Measurements from ENCODE around the gene SENP1. TPM values are rescaled to one million over a fixed set of nuclear protein-coding genes. Genes with fewer than 3 reads are reported as not detected.

Gene SENP1
- total RNA-seq, 4 donors from 2014 or later, result 7.8 to 19.1 (median 16.5) TPM

DNA sequence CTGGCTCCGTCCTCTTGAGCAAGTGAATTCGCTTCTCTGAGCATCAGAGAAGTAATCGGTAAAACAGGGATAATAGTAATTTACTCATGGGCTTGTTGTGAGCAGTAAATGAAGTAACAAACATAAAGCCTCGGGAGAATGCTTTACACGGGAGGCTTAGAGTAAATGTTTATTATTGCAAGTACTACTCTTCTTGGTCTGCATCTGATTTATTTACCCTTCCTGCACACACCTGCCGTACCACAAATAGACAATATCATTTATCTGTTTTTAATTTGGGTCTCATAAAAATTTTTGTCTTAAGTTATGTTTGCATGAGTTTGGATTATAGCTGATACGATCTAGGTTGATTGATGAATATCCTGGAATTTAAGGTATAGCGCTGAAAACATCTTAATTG lies 93.8 kb downstream of the SENP1 start:
- H3K27ac ChIP-seq, result no peak overlapping the region
- 64% methylated on average over 8 of the region's 8 CpGs for WGBS, 2 donors
- H3K36me3 ChIP-seq, result no peaks in the 10 kb centered on the region
- H3K4me1 ChIP-seq, result no peaks in the 10 kb centered on the region
- intact Hi-C loops (cut with DNase I), result no loop called here
- no peaks in the 10 kb centered on the region for H3K9me3 ChIP-seq
- no peak for DNase-seq
- TF ChIP-seq, protein P1, sequence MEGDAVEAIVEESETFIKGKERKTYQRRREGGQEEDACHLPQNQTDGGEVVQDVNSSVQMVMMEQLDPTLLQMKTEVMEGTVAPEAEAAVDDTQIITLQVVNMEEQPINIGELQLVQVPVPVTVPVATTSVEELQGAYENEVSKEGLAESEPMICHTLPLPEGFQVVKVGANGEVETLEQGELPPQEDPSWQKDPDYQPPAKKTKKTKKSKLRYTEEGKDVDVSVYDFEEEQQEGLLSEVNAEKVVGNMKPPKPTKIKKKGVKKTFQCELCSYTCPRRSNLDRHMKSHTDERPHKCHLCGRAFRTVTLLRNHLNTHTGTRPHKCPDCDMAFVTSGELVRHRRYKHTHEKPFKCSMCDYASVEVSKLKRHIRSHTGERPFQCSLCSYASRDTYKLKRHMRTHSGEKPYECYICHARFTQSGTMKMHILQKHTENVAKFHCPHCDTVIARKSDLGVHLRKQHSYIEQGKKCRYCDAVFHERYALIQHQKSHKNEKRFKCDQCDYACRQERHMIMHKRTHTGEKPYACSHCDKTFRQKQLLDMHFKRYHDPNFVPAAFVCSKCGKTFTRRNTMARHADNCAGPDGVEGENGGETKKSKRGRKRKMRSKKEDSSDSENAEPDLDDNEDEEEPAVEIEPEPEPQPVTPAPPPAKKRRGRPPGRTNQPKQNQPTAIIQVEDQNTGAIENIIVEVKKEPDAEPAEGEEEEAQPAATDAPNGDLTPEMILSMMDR (IDR thresholded peaks at IDR 0.05), result no peak
- TF ChIP-seq POLR2A (IDR thresholded peaks at IDR 0.05), result no peak
- H3K4me3 ChIP-seq, result no peak overlapping the region
- peaks cover 0 to 82% (median 0%) of the 10 kb centered on the region in 4 donors for H3K27me3 ChIP-seq

DNA sequence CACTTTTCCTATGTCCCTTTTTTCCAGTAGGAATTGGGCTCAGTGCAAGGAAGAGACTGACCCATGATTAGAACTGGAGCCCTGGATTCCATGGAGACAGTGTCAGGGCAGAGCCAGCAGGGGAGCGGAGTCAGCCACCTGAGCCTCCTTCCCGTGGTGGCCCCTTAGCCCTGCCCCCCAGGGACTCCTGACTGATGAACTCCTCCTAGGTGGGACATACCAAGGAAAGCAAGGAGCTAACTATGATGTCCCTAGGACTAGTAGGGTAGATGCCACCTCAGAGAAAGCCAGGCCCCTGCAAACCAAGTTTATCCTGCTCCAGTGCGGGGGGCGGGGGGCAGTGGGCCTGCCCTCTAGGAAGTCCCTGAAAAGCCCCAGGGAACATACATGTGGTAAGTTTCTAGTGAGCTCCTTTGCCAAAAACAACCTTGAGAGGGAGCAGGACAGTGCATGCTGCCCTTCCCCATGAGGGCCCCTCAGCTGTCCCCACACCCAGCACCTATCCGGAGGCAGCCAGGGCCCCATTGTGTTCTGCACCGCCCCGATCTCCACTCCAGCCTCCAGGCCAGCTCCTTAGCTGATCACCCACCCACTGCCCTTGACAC lies 95.4 kb downstream of the SENP1 start:
- H3K4me1 ChIP-seq, result no peaks in the 10 kb centered on the region
- no peak for DNase-seq
- TF ChIP-seq, protein P1 (IDR thresholded peaks at IDR 0.05), result no peak
- TF ChIP-seq POLR2A (IDR thresholded peaks at IDR 0.05), result no peak
- H3K36me3 ChIP-seq, result no peaks in the 10 kb centered on the region
- intact Hi-C loops (cut with DNase I), result no loop called here
- whole genome bisulfite sequencing, 2 donors, result 40 to 74% methylated on average over 2 to 6 of the region's 7 CpGs
- H3K27me3 ChIP-seq, result peaks cover 0 to 88% (median 0%) of the 10 kb centered on the region in 4 donors
- no peak overlapping the region for H3K4me3 ChIP-seq
- no peaks in the 10 kb centered on the region for H3K9me3 ChIP-seq
- H3K27ac ChIP-seq, result no peak overlapping the region

DNA sequence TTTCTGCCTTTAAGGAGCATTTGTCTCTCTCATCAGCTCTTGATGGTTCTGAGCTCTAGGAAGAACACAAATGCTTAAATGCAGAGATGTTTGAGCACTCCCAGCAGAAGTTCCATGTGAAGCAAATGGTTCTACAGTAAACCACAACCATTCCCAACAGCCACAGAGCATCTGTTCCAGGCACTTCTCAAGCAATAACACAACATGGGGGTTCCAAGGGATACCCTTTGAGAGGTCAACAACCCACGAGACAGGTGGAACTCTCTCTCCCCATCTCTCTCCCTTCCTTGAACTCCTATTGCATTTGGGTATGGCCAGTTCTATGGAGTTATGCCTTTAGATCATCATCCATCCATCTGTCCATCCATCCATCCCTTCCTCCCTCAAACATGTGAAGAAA lies 96.4 kb downstream of the SENP1 start:
- no peak for TF ChIP-seq POLR2A (IDR thresholded peaks at IDR 0.05)
- TF ChIP-seq, protein P1 (IDR thresholded peaks at IDR 0.05), result no peak
- 54 to 58% methylated on average over 1 of the region's 1 CpG for WGBS, 2 donors
- H3K27ac ChIP-seq, result no peak overlapping the region
- intact Hi-C loops (cut with DNase I), result no loop called here
- DNase-seq, result no peak
- H3K27me3 ChIP-seq, result peaks cover 6 to 90% (median 9%) of the 10 kb centered on the region in 4 donors
- H3K4me1 ChIP-seq, result peaks cover 3 to 6% (median 3%) of the 10 kb centered on the region in 3 donors
- H3K36me3 ChIP-seq, result no peaks in the 10 kb centered on the region
- no peaks in the 10 kb centered on the region for H3K9me3 ChIP-seq
- no peak overlapping the region for H3K4me3 ChIP-seq

DNA sequence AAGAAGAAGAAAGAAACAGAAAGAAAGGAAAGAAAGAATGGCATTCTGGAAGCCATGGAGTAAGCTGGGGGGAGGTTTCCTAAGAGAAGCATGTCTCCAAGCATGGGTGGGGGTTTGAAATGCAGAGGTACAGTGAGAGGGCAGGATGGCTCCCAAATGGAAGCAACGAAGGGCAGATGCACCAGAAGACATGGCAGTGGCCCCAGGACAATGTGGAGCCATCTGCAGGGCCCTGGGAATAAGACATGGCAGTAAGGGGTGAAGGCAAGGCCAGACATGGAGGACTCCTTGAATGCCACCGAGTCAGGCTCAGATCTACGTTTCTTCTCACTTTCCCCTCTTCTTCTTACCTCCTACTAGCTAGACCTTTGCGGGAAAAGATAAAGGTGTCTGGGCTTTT lies 96.9 kb downstream of the SENP1 start:
- Histone ChIP-seq H3K36me3 (no peaks in the 10 kb centered on the region), H3K4me3 (no peak overlapping the region), H3K27me3 (peaks cover 8 to 90% (median 14%) of the 10 kb centered on the region in 4 donors), H3K27ac (no peak overlapping the region), H3K9me3 (no peaks in the 10 kb centered on the region), H3K4me1 (peaks cover 8 to 11% (median 8%) of the 10 kb centered on the region in 3 donors)
- no peak for DNase-seq
- 77 to 80% methylated on average over 4 of the region's 4 CpGs for WGBS, 2 donors
- TF ChIP-seq POLR2A (IDR thresholded peaks at IDR 0.05), result no peak
- TF ChIP-seq, protein P1 (IDR thresholded peaks at IDR 0.05), result no peak
- intact Hi-C loops (cut with DNase I), result no loop called here

DNA sequence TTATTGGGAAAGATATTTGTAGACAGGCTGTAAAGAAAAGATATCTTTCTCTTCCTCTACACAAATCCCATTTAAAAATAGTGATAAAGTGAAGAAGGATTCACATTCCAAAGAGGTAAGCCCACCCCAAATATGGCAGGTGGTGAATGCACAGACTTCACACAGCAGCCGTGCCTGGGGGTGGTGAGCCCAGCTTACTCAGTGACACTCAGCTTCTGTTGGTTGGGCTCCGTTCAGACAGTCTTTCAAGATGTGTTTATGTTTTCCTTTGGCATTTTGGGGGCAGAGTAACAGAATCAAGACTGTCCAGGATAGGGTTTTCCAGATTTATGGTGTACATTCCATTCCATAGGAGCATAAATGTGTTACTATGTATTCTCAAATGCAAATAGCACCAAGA lies 97.5 kb downstream of the SENP1 start:
- Histone ChIP-seq H3K27me3 (peaks cover 8 to 92% (median 19%) of the 10 kb centered on the region in 4 donors), H3K27ac (no peak overlapping the region), H3K36me3 (no peaks in the 10 kb centered on the region), H3K4me1 (peaks cover 12 to 17% (median 14%) of the 10 kb centered on the region in 3 donors), H3K4me3 (no peak overlapping the region), H3K9me3 (no peaks in the 10 kb centered on the region)
- 38 to 56% methylated on average over 2 of the region's 2 CpGs for WGBS, 2 donors
- DNase-seq, result no peak
- intact Hi-C loops (cut with DNase I), result no loop called here
- TF ChIP-seq, protein P1 (IDR thresholded peaks at IDR 0.05), result no peak
- no peak for TF ChIP-seq POLR2A (IDR thresholded peaks at IDR 0.05)
